22Rv1 (cell line): ENCODE data around the gene HOXB4.

Experiments used
- H3K27ac ChIP-seq: fragments of 450-650 bp; 2 replicates; pipeline ENCODE4 v1.5.1; 2017
- CTCF ChIP-seq: fragments of 450-650 bp; IDR thresholded peaks from 2 replicates; pipeline ENCODE4 v1.5.1; 2017; ENCODE audit warnings: mild to moderate bottlenecking
- ZFX ChIP-seq: fragments of 450-650 bp; IDR thresholded peaks from 2 replicates; pipeline ENCODE4 v1.6.1; 2017; ENCODE audit warnings: antibody characterized with exemption, borderline replicate concordance

The HOXB4 gene

GRCh38 chr17:48589831-48590606 is 11.9 kb upstream of the HOXB4 start, which contains the start of gene HOXB3:
Gene HOXB3, minus strand, starts transcription at chr17:48590241. Its CDS starts 37,767 bp downstream, at chr17:48552474.
- H3K27ac ChIP-seq, result 0 out of 2 replicates have a peak within 1 kb of the TSS, but pooled peaks have one; percentile 35

GRCh38 chr17:48589060-48589830 is 11.1 kb upstream of the HOXB4 start:
- TF ChIP-seq ZFX (no peak), CTCF (no peak)
- H3K27ac ChIP-seq, result 0 out of 2 replicates have a peak overlapping the region, but pooled peaks have one; percentile 35

More at GRCh38 chr17:48589831-48590606, 11.9 kb upstream of the HOXB4 start, which contains the start of gene HOXB3:
- TF ChIP-seq CTCF (no peak), ZFX (no peak)

GRCh38 chr17:48588528-48588927 is 10.4 kb upstream of the HOXB4 start:
- peak overlapping the region; percentile 35; the same call in 1 of the 2 replicates for H3K27ac ChIP-seq

GRCh38 chr17:48588074-48588415 is 9.9 kb upstream of the HOXB4 start:
- TF ChIP-seq ZFX (no peak), CTCF (no peak)
- peak overlapping the region; percentile 35 for H3K27ac ChIP-seq

More at GRCh38 chr17:48588528-48588927, 10.4 kb upstream of the HOXB4 start:
- no peak for TF ChIP-seq CTCF
- TF ChIP-seq ZFX, result no peak

- TF ChIP-seq CTCF, result no peak
- no peak for TF ChIP-seq ZFX
- H3K27ac ChIP-seq, result peak overlapping the region; percentile 35
Measured at GRCh38 chr17:48587276-48588073, 9.3 kb upstream of the HOXB4 start.

- TF ChIP-seq ZFX (no peak), CTCF (no peak)
- H3K27ac ChIP-seq, result no peak overlapping the region
Measured at GRCh38 chr17:48586355-48587258, 8.5 kb upstream of the HOXB4 start.
